HG03135 (cell line): ENCODE results near the gene AHSP.
"Not testable (repeated sequence)": the region's sequence is repeated elsewhere in the genome, so short reads cannot be mapped to it uniquely, and the experiment has no call there.

Experiments
- ATAC-seq: cut with Tn5 transposase; IDR thresholded peaks from one replicate; pipeline ENCODE4 v1.9.1; 2021; ENCODE audit warnings: mild to moderate bottlenecking, moderate library complexity; ENCODE audit not compliant: unreplicated experiment

The AHSP gene, protein sequence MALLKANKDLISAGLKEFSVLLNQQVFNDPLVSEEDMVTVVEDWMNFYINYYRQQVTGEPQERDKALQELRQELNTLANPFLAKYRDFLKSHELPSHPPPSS

DNA sequence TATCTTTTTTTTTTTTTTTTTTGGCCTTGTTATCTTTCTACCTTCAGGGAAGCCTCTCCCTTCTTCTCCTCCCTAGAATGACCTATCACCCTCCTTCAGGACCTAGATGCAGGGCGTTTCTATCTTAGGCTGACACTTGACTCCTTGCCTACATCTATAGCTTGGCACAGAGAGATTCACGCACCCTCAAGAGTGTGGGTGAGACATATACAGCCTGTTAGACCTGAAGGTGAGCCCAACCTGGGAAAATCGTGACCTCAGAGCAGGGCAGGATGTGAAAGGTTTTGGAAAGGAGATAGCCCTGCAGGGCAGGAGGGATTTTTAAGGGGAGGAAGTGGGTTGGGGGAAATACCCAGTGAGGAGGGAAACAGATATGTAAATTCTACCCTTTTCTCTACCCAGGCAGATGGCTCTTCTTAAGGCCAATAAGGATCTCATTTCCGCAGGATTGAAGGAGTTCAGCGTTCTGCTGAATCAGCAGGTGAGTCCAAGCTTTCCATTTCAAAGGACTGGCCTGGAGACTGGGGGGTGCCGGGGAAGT lies at the start of gene AHSP:
Gene AHSP (plus strand): TSS at position 167 of the 541 bp plus-strand sequence. CDS start 240 bp downstream, at position 407.
- ATAC-seq, result no peak

DNA sequence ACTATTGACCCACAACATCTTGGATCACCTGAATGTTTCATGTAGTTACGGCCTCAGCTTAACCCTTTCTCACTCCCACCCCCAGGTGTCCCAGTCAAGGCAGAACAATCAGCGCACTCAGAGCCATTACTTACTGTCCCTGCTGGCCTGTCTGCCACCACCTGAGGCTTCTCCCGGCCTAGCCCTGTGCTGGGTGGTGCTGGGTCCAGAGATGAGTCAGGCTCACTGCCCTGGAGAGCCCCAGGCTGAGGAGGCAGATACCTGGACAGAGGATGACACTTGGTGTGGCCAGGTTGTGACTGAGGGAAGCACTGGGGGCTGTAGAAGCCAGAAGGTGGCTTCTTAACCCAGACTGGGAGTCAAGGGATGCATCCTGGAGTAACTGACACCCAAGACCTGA lies 48.7 kb upstream of the AHSP start:
- ATAC-seq, result no peak

DNA sequence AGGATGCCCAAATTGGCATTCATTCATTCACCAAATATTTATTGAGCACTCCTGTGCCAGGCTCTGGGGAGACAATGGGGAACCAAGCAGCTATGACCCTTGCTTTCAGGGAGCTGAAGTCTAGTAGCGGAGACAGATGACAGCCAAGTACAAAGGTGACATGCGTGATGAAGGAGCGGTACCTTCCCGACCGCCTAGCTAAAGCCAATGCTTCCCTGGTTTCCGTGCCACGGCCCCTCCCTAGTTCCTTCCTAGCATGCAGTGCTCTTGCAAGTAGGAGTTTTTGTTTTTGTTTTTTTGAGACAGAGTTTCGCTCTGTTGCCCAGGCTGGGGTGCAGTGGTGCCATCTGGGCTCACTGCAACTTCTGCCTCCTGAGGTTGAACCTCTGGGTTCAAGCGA lies 47.9 kb upstream of the AHSP start:
- ATAC-seq, result no peak

DNA sequence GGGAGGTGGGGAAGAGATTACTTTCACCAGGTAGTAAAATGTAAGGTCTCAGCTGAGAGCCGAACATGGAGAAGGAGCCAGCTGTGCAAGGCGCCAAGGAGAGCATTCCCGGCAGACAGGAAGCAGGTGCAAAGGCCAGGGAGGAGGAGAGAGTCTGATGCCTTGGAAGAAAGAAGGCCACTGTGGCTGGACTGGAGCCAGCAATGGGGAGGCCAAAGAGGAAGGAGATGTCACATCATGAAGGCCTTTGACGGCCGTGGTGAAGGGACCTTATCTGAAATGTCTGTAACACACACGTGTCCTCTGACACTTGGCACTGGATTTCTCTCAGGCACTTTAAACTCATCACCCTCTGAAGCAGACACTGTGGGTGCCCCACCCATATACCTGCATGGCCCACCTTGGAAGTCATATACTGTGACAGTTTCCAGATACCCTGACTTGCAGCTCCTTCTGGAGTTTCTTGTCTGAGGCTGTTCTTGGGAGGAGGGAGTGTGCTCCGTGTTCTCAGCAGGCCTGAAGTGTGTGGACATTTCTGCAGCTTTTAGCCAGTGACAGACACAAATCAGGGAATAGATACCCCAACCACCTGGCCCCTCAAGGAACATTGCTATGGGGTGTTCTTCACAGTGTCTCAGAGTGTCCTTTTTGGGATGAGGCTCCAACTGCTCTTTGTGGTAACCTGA lies 46.7 kb upstream of the AHSP start:
- no peak for ATAC-seq

DNA sequence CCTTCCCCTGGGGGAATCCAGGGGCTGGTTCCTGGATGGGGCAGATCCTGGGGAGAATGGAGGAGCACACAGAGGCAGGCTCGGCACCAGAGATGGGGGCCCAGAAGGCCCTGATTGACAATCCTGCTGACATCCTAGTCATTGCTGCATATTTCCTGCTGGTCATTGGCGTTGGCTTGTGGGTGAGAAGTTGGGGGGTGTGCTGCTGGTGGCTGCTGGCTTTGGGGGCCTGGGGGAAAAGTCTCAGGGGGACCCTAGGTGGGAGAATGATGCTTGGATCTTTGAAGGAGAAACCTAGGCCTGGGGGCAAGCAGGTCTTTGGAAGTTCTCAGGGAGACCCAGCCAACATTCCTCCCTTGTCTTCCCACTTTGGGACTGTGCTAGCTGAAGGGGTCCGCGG lies 44.6 kb upstream of the AHSP start, which contains the start of gene SLC5A2:
Gene SLC5A2 (plus strand): TSS at position 43 of the 400 bp plus-strand sequence. CDS start 14 bp downstream, at position 57.
- no peak for ATAC-seq

DNA sequence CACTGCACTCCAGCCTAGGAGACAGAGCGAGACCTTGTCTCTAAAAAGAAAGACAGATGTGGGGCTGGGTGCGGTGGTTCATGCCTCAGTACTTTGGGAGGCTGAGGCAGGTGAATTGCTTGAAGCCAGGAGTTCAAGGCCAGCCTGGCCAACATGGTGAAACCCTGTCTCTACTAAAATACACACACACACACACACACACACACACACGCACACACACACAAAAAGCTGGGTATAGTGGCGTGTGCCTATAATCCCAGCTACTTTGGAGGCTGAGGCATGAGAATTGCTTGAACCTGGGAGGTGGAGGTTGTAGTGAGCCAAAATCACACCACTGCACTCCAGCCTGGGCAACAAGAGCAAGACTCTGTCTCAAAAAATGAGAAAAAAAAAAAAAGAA lies 43.7 kb upstream of the AHSP start:
- ATAC-seq, result not testable (repeated sequence)

DNA sequence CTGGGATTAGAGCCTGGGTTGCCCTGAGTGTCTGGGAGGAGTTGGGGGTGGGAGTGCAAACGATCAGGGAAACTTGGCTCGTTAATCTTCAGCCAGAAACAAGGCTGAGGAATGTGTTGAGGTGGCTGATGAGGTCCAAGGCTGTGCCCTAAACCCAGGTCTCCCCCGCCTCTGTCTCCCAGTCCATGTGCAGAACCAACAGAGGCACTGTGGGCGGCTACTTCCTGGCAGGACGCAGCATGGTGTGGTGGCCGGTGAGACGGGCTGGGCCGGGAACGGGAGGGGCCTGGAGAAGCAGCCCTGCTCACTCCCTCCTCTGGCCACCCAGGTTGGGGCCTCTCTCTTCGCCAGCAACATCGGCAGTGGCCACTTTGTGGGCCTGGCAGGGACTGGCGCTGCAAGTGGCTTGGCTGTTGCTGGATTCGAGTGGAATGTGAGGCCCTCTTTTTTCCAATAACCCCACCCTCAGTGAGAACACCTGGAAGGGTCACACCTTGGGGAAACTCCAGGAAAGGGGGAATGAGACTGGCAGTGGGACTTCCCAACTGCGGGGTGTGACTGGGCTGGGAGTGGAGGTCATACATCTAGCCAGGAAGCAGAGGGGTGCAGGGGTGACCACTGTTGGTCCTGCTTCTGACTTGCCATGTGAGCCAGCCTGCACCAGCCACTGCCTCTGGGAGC lies 43.1 kb upstream of the AHSP start:
- no peak for ATAC-seq

DNA sequence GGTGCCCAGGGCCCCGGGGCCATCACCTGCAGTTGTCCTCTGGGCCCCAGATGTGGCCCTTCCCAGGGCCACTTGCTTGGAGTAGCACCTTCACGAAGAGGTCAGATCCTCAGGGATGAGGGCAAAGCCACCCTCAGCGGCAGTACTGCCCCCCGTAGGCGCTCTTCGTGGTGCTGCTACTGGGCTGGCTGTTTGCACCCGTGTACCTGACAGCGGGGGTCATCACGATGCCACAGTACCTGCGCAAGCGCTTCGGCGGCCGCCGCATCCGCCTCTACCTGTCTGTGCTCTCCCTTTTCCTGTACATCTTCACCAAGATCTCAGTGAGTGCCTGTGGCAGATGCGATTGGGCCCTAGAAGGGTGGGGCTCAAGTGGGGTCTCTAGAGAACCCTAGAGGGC lies 42.1 kb upstream of the AHSP start:
- ATAC-seq, result no peak

DNA sequence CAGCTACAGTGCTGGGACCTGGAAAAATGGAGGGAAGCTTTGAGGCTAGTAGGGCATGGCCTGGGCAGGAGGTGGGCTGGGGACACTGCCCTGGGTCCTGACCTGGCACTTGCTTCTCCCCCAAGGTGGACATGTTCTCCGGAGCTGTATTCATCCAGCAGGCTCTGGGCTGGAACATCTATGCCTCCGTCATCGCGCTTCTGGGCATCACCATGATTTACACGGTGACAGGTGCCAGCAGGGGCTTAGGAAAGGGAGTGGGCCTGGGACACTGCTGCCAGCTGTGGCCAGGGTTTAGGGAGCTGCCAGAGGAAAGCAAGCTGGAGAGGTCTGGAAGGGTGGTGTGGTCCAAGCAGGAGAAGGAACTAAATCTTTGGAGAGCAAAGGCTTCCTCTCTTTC lies 41.7 kb upstream of the AHSP start:
- ATAC-seq, result no peak

DNA sequence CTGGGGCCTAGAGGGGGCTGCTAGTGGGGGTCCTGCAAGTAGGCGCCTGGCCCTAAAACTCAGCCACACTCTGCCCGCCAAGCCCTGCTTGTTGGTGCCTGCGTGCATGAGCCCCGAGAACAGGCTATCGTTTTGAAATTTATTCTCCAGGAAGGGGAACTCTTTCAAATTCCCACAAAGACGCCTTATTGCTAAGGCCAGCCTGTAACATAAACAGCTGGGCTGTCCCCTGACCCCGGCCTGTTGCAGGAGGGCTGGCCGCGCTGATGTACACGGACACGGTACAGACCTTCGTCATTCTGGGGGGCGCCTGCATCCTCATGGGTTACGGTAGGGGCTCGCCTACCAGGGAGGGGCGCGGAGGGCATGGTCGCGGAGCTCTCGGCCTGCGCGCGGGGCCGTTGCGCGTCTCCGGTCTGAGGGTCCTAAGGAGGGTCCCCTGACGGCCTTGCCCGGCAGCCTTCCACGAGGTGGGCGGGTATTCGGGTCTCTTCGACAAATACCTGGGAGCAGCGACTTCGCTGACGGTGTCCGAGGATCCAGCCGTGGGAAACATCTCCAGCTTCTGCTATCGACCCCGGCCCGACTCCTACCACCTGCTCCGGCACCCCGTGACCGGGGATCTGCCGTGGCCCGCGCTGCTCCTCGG lies 40.5 kb upstream of the AHSP start:
- peak; percentile 2 for ATAC-seq

DNA sequence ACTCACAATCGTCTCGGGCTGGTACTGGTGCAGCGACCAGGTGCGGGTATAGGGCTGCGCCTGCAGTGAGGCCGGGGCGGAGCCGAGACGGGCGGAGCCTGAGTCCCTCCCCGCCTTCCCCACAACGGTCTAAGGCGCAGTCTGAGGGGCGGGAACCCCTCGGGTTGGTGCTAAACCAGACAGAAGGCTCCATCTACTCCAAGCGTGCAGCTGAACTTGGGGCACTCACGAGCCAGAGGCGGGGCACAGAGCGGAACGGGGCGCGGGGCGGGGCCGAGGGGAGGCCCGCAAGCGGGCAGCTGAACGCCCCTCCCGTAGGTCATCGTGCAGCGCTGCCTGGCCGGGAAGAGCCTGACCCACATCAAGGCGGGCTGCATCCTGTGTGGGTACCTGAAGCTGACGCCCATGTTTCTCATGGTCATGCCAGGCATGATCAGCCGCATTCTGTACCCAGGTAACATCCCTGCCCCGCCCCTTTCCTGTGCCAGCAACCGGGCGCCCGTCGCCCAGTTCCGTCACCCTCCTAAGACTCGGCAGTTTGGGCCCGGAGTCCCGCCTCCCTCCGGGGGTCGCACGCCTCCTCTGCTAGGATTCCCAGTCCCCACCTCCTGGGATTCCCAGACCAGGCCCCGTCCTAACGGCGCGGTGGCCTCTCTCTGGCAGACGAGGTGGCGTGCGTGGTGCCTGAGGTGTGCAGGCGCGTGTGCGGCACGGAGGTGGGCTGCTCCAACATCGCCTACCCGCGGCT lies 39.8 kb upstream of the AHSP start:
- peak; percentile 86 for ATAC-seq

DNA sequence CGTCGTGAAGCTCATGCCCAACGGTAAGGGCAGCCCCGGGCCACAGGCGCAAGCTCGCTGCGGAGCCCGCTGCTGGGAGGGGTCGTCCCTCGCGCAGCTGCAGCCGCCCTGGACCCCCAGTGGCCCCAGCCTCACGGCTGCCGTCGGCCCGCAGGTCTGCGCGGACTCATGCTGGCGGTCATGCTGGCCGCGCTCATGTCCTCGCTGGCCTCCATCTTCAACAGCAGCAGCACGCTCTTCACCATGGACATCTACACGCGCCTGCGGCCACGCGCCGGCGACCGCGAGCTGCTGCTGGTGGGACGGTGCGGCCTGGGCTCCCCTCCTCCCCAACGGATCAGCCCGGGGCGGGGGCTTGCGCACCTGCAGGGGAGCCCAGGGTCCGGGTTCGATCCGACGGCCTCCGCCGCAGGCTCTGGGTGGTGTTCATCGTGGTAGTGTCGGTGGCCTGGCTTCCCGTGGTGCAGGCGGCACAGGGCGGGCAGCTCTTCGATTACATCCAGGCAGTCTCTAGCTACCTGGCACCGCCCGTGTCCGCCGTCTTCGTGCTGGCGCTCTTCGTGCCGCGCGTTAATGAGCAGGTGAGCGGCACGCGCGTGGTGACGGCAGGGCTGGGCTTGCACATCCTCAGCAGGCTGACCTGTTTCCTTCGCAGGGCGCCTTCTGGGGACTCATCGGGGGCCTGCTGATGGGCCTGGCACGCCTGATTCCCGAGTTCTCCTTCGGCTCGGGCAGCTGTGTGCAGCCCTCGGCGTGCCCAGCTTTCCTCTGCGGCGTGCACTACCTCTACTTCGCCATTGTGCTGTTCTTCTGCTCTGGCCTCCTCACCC lies 39.0 kb upstream of the AHSP start:
- ATAC-seq, result no peak

DNA sequence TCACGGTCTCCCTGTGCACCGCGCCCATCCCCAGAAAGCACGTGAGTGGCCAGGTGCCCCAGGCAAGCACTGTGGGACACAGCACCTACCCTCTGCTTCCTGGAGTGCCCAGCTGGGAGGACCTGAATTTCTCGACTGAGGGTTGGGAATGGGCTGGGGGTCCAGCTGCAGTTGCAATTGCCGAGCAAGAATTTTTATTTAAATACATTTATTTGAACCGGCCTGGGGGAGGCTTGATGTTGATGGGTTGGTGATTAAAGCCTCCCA lies 38.5 kb upstream of the AHSP start:
- no peak for ATAC-seq

DNA sequence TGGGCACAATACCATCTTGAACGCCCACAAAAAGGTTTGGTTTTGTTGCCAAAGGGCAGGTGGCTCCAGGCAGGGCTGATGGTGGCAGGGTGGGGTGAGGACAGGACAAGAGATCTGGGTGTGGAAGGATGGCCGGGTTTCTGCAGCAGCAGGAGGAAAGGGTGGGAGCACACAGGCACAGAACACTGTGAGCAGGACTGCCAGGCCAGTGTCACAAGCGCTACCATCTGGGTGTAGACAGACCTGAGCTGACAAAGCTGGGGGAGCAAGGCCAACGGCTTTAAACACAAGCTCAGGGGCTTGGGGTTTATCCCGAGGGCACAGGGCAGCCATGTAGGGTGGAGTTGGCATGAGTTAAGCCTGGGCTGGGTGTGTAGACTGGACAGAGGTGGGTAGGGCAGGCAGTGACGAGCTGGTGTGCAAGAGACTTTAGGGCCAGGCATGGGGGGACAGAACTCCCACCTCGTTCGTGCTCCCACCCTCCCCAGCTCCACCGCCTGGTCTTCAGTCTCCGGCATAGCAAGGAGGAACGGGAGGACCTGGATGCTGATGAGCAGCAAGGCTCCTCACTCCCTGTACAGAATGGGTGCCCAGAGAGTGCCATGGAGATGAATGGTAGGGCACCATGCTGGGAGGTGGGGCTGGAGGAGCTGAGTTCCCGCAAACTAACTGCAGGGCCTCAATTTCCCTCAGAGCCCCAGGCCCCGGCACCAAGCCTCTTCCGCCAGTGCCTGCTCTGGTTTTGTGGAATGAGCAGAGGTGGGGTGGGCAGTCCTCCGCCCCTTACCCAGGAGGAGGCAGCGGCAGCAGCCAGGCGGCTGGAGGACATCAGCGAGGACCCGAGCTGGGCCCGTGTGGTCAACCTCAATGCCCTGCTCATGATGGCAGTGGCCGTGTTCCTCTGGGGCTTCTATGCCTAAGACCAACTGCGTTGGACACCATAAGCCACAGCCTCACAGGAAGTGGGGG lies 37.8 kb upstream of the AHSP start:
- ATAC-seq, result no peak

DNA sequence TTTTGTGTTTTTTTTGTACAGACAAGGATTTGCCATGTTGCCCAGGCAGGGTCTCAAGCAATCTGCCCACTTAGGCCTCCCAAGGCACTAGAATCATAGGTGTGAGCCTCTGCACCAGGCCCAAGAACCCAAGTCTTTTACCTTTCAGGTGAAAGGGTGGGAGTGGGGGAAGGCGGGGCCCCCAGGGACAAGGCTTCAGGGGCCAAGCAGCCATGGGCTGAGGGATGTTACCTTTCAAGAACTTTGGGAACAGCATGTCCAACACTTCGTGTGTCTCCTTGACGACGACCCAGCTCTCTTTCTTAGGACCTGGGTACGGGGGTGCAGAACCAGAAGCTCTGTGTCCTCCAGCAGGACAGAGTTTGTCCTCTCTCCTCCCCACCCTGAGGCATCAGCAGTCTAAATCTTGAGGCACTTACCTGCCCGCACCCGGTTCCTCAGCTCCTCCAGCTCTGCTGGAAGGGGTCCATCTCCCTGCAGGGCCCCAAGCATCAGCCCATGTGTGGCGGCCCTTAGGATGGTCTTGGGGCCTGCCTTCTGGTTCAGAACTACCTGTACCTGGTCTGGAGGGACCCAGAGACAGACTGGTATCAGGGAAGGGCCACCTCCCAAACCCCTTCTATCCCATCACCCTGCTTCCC lies 35.8 kb upstream of the AHSP start:
- ATAC-seq, result no peak

DNA sequence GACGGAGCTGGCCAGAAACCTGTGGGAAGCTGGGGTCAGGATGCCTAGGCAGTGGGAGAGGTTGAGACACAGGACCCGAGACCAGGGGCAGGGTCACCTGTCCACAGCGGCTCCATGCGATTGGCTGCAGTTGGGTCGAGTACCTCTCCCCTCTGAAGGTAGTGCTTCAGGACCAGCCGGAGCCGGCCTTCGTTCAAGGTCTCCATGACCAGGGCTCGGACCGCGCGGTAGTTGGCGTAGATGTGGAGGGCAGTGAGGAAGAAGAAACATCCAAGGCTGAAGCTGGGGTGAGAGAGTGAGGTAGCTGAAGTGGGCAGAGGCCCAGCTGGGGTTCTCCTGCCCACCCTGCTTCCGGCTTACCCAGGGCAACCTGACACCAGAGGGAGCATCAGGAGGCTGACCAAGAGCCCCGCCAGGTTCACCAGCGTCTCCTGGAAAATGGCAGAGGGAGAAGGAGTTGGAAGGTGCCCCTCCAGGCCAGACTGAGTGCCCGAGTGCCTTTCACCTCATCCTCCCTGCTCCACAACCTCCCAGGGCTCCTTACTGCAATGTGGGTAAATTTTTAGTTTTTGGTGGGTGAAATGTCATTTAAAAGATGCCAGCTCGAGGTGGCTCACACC lies 34.1 kb upstream of the AHSP start:
- ATAC-seq, result no peak

DNA sequence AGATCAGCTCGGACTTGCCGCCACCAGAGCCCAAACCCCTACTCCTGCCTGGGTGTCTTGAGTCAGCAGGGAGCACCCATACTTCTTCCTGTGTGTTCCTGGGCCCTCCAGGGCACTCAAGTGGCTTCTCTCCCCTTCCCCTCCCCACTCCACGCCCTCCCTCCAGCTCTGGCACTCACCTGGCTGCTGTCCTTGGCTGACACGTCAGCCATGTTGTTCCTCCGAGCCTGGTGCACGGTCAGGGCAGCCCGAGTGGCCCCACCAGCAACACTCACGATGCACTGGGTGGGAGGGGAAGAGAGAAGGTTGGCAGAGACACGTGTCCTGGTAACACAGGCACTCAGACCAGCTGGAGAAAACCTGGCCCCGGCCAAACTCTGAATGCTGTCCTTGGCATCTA lies 31.0 kb upstream of the AHSP start:
- ATAC-seq, result no peak

DNA sequence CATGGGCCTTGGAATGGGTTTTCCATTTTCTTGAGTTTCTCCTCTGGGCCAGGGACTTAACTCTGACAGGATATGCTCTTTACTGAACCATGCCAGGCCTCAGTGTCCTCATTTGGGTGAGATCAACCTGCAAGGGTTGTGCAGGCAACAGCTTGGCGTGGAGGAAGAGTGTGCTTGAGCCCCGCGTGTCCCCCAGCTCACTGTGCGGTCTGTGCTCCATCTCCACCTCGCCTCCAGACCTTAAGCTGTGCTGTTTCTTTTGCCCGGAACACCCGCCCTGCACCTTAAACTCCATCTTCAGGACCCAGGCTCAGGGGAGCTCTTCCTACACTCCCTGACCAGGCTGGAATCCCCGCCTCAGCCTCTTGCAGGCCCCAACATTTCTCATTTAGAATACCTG lies 29.2 kb upstream of the AHSP start:
- ATAC-seq, result no peak
